ENCODE data around the gene POLR1F.
A peak's percentile ranks its signal among the peaks of the same experiment; 100 is the strongest.
"Not testable (repeated sequence)": the region's sequence is repeated elsewhere in the genome, so short reads cannot be mapped to it uniquely, and the experiment has no call there.

The POLR1F gene, protein sequence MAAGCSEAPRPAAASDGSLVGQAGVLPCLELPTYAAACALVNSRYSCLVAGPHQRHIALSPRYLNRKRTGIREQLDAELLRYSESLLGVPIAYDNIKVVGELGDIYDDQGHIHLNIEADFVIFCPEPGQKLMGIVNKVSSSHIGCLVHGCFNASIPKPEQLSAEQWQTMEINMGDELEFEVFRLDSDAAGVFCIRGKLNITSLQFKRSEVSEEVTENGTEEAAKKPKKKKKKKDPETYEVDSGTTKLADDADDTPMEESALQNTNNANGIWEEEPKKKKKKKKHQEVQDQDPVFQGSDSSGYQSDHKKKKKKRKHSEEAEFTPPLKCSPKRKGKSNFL

GRCh38 chr7:19708397-19709248 lies at the start of gene POLR1F:
TSS of gene POLR1F (minus strand) at chr7:19709037. CDS start at chr7:19709016, 21 bp downstream.
- DNase-seq: peak; percentile 96 to 98 (median 97)

- peak; percentile 43 to 71 (median 71) for DNase-seq
Observed at GRCh38 chr7:19754521-19755116, 45.8 kb upstream of the POLR1F start.

DNA sequence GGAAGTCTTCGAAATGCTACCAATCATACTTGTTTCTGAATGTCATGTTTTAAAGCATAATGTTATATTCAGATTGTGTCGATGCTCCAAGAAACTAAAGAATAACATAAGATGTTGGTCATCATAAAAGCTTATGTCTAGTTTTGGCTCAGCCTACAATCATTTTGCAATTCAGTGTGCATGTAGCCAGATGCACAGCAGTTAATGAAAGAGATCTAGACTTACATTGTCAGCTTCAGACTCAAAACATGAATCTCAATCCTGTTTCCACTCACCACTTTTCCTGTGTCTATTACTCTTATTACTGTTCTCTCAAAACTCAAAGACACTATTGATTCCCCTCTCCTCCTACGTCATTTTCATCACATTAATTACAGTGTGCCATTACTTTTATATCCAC lies 43.2 kb upstream of the POLR1F start:
- DNase-seq: no peak

DNA sequence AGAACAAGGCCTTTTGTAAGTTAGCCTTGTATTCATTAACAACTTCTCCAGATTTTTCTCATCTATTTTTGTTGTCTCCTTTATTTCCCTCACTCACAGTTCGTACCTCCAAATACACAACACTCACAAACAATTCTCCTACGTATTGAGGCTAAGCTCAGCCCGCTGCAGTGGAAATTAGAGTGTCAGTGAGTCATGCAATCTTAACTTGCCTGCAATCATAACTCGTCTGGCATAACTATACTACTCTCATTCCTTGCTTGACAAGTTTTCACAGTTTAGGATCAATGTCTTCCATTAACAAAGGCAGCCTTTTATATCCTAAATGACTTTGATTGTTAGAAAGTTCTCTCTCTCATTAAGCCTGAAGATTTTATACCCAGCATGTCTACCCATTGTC lies 40.8 kb upstream of the POLR1F start:
- DNase-seq: no peak

DNA sequence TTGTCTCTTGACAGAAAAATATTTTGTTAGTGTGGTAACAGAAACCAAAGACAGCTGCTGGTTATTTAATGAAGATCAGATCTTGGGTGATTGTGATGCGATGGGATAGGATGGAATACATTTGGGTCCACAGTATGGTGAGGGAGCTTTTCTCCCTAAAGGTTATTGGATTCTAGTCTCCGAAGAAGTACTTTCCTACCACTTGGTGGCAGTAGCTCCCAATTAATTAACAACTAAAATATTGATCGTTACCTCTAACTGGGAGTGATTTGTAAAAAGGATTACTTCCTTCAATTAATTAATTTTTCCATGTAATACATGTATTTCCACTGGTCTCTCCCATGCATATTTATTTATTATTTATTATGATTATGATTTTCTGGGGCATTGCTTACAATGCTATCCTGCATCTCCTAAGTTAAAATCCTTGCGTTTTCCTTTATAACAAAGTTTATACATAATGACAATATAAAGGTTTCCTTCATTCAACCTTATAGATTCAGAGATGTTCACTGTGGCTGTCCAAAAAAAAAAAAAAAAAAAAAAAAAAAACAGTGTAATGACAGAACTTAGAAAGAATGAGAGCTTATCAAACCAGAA lies 39.0 kb upstream of the POLR1F start:
- peak; percentile 39 to 69 (median 61) for DNase-seq

- no peak for DNase-seq
Observed at GRCh38 chr7:19744075-19744474, 35.2 kb upstream of the POLR1F start.

GRCh38 chr7:19728716-19729115 lies 19.9 kb upstream of the POLR1F start:
- no peak for DNase-seq

DNA sequence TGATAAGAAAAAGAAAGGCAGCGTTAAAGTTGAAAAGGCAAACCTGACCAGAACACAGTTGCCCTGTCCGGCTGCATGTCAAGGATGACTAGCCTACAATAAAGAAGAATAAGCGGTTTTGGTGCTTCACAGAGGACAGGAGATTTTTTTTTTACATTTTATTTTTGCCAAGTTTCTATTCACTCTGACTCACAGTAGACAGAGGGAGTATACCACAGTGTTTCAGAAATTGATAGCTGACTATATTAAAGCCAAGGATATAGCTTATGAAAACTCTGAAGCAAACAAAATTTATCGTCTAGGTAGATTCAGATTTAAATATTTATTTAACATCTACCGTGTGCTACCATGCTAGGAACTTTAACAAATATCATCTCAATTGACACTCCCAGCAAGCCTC lies 16.9 kb upstream of the POLR1F start:
- DNase-seq: no peak

GRCh38 chr7:19715499-19715898 lies 6.7 kb upstream of the POLR1F start:
- no peak for DNase-seq

- peak; percentile 50 to 74 (median 73) for DNase-seq
Observed at GRCh38 chr7:19713676-19714075, 4.8 kb upstream of the POLR1F start.

GRCh38 chr7:19709249-19709578 lies 377 bp upstream of the POLR1F start:
- DNase-seq: no peak

DNA sequence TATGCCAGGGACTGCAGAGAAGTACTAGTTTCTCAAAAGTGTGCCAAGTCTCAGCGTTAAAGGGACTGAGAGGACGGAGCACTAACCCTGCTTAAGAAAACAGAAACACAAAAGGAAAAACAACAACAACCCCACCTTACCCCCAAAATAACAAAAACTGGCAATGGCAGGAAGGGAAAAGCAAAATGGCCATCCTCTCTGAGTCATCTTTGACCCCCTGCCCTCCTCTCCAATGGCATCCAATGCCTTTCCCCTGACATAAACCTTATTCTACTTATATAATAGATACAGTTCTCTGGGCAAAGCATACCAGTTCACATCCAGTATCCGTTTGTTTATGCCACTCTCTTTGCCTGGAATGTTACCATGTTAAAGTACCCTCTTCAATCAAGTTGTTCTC lies 1.6 kb downstream of the POLR1F start:
- DNase-seq: no peak

DNA sequence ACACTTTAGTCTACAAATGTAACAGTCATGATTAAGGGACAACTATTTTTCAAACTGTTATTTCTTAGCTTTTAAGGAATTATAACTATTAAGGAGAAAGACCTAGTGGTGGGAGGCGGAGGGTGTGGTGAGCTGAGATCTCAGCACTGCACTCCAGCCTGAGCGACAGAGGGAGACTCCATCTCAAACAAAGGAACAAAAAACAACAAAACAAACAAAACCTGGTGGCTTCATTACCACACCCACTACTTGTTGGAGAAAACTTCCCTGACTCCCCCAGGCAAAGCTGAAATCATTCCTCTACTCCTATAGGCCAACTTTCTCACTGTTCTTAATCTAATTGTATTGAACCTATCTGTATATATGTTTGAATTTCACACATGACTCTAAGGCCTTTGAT lies 3.2 kb downstream of the POLR1F start:
- no peak for DNase-seq

GRCh38 chr7:19701471-19701870 lies 7.4 kb downstream of the POLR1F start:
- no peak for DNase-seq

DNA sequence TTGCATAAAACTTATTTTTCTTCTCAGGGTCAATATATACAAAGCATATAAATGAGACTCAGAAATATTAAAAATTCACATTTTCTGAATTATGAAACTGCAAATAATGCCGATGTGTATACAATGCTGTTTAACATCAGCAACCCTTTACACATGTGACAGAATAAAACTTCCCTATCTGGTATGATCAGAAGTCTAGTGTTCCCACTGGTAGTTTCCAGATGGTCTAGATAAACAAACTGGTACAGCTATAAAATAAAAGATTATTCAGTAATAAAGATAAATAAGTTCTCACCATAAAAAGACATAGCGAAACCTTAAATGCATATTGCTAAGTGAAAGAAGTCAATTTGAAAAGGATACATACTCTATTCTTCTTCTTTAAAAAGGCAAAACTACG lies 7.9 kb downstream of the POLR1F start:
- no peak for DNase-seq

DNA sequence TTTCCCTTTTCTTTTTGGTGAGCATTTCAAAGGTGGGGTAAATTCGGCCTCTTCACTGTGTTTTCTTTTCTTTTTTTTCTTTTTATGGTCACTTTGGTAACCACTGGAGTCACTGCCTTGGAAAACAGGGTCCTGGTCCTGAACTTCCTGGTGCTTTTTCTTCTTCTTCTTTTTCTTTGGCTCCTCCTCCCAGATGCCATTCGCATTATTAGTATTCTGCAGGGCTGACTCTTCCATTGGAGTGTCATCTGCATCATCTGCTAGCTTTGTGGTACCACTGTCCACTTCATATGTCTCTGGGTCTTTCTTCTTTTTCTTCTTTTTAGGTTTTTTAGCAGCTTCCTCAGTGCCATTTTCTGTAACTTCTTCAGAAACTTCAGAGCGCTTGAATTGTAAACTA lies 10.5 kb downstream of the POLR1F start:
- no peak for DNase-seq

- no peak for DNase-seq
Observed at GRCh38 chr7:19696926-19697325, 11.9 kb downstream of the POLR1F start.

DNA sequence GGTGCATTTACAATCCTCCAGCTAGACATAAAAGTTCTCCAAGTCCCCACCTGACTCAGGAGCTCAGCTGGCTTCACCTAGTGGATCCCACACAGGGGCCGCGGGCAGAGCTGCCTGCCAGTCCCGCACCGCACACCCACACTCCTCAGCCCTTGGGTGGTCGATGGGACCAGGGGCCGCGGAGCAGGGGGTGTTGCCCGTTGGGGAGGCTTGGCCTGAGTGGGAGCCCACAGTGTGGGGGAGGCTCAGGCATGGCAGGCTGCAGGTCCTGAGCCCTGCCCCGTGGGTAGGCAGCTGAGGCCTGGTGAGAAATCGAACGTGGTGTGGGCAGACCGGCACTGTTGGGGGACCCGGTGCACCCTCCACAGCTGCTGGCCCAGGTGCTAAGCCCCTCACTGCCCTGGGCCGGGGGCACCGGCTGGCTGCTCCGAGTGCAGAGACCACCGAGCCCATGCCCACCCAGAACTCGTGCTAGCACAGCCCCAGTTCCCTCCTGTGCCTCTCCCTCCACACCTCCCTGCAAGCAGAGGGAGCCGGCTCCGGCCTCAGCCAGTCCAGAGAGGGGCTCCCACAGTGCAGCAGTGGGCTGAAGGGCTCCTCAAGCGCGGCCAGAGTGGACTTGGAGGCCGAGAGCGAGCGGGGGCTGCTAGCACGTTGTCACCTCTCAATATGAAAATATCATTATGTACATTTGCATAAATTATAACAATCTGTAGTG lies 16.6 kb downstream of the POLR1F start:
- DNase-seq: no peak

- DNase-seq: no peak
Observed at GRCh38 chr7:19690736-19691135, 18.1 kb downstream of the POLR1F start.

DNA sequence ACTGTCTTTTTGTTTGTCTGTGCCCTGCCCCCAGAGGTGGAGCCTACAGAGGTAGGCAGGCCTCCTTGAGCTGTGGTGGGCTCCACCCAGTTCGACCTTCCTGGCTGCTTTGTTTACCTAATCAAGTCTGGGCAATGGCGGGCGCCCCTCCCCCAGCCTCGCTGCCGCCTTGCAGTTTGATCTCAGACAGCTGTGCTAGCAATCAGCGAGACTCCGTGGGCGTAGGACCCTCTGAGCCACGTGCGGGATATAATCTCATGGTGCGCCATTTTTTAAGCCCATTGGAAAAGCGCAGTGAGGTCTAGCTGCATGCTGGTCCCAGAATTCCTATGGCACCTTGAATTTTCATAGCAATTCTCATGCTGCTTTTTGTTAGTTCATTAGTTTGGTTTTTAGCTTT lies 19.7 kb downstream of the POLR1F start:
- DNase-seq: not testable (repeated sequence)

- DNase-seq: no peak
Observed at GRCh38 chr7:19681596-19681995, 27.2 kb downstream of the POLR1F start.

DNA sequence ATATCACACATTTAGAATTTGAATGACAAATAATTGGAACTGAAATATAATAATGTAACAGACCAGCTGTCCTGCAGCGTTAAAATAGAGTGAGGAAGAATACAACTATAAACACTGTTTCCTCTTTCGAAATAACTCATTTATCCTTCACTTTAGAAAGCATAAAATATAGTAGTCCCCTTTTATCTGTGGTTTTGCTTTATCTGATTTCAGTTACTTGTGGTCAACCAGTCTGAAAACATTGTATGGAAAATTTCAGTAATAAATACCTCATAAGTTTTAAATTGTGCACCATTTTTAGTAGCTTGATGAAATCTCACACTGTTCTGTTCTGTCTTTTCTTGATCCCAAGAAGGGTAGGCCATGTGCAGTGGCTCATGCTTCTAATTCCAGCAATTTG lies 31.7 kb downstream of the POLR1F start:
- no peak for DNase-seq

GRCh38 chr7:19675816-19676215 lies 33.0 kb downstream of the POLR1F start:
- no peak for DNase-seq
